MM.1S (cell line): ENCODE measurements around the gene ATP23.

Source experiments
- CTCF ChIP-seq: fragments of 300-600 bp; sonication (generic); IDR thresholded peaks from 2 replicates; pipeline ENCODE4 v1.5.1; 2016; ENCODE audit warnings: antibody characterized with exemption, low read length, mixed read lengths
- EZH2 ChIP-seq: fragments of 300-600 bp; sonication (generic); optimal IDR thresholded peaks from 2 replicates; pipeline ENCODE3; 2017; ENCODE audit warnings: low read depth, mild to moderate bottlenecking, antibody characterized with exemption, low read length, mixed read lengths
- EZH2phosphoT487 ChIP-seq: fragments of 300-600 bp; sonication (generic); IDR thresholded peaks from 2 replicates; pipeline ENCODE4 v1.6.1; 2018; ENCODE audit warnings: antibody characterized with exemption, low read length

- TF ChIP-seq CTCF (no peak), EZH2 (no peak), EZH2phosphoT487 (no peak)
Measured at GRCh38 chr12:57941165-57941894, at the start of gene ATP23.
